OCI-LY7 (cell line): Measurements from ENCODE around the gene FBXO7. TPM values are rescaled to one million over a fixed set of nuclear protein-coding genes. Genes with fewer than 3 reads are reported as not detected.
A peak's percentile ranks its signal among the peaks of the same experiment; 100 is the strongest.

Experiments
- Bru-seq: library from RNA; stranded (reverse); fragments of 400-500 nt; gene quantifications from one replicate; lab custom pipeline; 2021; lab: Mats Ljungman, UMichigan
- BruChase-seq, 2 experiments: library from RNA; stranded (reverse); fragments of 400-500 nt; gene quantifications; one replicate each; lab custom pipeline; 2021; lab: Mats Ljungman, UMichigan
- BruUV-seq: library from RNA; stranded (reverse); fragments of 400-500 nt; replicated peaks from 2 replicates; lab custom pipeline; 2021; lab: Mats Ljungman, UMichigan
- CTCF ChIA-PET: fragments of 300-600 bp; sonication (Branson Sonifier 250); formaldehyde crosslinking; loops from one replicate; lab custom pipeline; 2022; ENCODE audit warnings: antibody characterized with exemption; ENCODE audit not compliant: unreplicated experiment; lab: Charles Lee
- POLR2A ChIA-PET: fragments of 300-600 bp; sonication (Branson Sonifier 250); formaldehyde crosslinking; loops from one replicate; lab custom pipeline; 2022; ENCODE audit warnings: antibody characterized with exemption; lab: Charles Lee
- DNase-seq: peaks from one replicate; pipeline ENCODE4 v3.0.0-alpha.2; 2015; ENCODE audit warnings: low spot score
- H2AFZ ChIP-seq: fragments of 200-600 bp; sonication (generic), shearing (Covaris generic); 2 replicates; pipeline ENCODE4 v1.6.1; 2014; ENCODE audit warnings: mild to moderate bottlenecking, antibody characterized with exemption, low read length, moderate library complexity
- H3K27ac ChIP-seq: fragments of 200-600 bp; sonication (generic); 2 replicates; pipeline ENCODE4 v1.5.1; 2014; ENCODE audit warnings: mixed run types, low read depth, mild to moderate bottlenecking, moderate library complexity, low read length, inconsistent platforms; ENCODE audit not compliant: poor library complexity, severe bottlenecking
- H3K36me3 ChIP-seq: fragments of 200-600 bp; sonication (generic); 2 replicates; pipeline ENCODE4 v1.6.1; 2014; ENCODE audit warnings: mild to moderate bottlenecking, antibody characterized with exemption, low read length, moderate library complexity, mixed read lengths; ENCODE audit not compliant: insufficient read depth
- H3K4me1 ChIP-seq: fragments of 200-600 bp; sonication (generic); 2 replicates; pipeline ENCODE4 v1.5.1; 2014; ENCODE audit warnings: mild to moderate bottlenecking, low read length; ENCODE audit not compliant: insufficient read depth, poor library complexity, severe bottlenecking
- H3K4me2 ChIP-seq: fragments of 200-600 bp; sonication (generic); 2 replicates; pipeline ENCODE4 v1.6.1; 2014; ENCODE audit warnings: mild to moderate bottlenecking, low read length
- H3K4me3 ChIP-seq: fragments of 200-600 bp; sonication (generic); 2 replicates; pipeline ENCODE4 v1.5.1; 2014; ENCODE audit warnings: mild to moderate bottlenecking, low read depth, low read length; ENCODE audit not compliant: poor library complexity, severe bottlenecking
- H3K79me2 ChIP-seq: fragments of 200-600 bp; sonication (generic); 2 replicates; pipeline ENCODE4 v1.6.1; 2016; ENCODE audit warnings: low read depth, mild to moderate bottlenecking, low read length, moderate library complexity, mixed read lengths; ENCODE audit not compliant: insufficient read depth
- H3K9me2 ChIP-seq: fragments of 200-600 bp; sonication (generic); 2 replicates; pipeline ENCODE4 v1.6.1; 2016; ENCODE audit warnings: mild to moderate bottlenecking, low read length, mixed read lengths; ENCODE audit not compliant: insufficient read depth
- H3K9me3 ChIP-seq: fragments of 200-600 bp; sonication (generic); 2 replicates; pipeline ENCODE4 v1.6.1; 2014; ENCODE audit warnings: mild to moderate bottlenecking, mixed run types, low read length, mixed read lengths
- H4K20me1 ChIP-seq: fragments of 200-600 bp; sonication (generic); 2 replicates; pipeline ENCODE4 v1.6.1; 2014; ENCODE audit warnings: mild to moderate bottlenecking, antibody characterized with exemption, low read length, moderate library complexity, mixed read lengths; ENCODE audit not compliant: insufficient read depth
- CTCF ChIP-seq: fragments of 200-600 bp; sonication (generic); conservative IDR thresholded peaks from 2 replicates; pipeline ENCODE4 v1.5.1; 2014; ENCODE audit warnings: mild to moderate bottlenecking, antibody characterized with exemption, low read length, moderate library complexity, mixed read lengths
- EZH2phosphoT487 ChIP-seq: fragments of 200-600 bp; sonication (generic); IDR thresholded peaks from 2 replicates; pipeline ENCODE4 v1.6.1; 2018; ENCODE audit warnings: low read depth, borderline replicate concordance, mild to moderate bottlenecking, mixed run types, antibody characterized with exemption, low read length, moderate library complexity, mixed read lengths
- intact Hi-C: fragments of 100-400 bp; cut with micrococcal nuclease; formaldehyde crosslinking; loops from one replicate; pipeline ENCODE4 v1.10.0; 2022; ENCODE audit not compliant: unreplicated experiment
- long read RNA-seq: library from polyadenylated mRNA; stranded (forward); transcript quantifications from one replicate; pipeline ENCODE4 v2.0.0, GENCODE V29; 2022
- total RNA-seq, 2 experiments: library from RNA; depleted of rRNA in 1 of 2; stranded (reverse); fragments of >200 nt in 1 of 2; shearing (Covaris generic) in 1 of 2; gene quantifications; 2 replicates each; pipeline ENCODE4 v1.2.3, GENCODE V29; 2014 to 2022

The FBXO7 gene
- total RNA-seq (2014; rRNA removed; shearing (Covaris generic)), result 62.1 and 73.8 TPM in 2 replicates
- total RNA-seq (2022), result 81.9 and 91.1 TPM in 2 replicates
- percentile 87 among the genes with signal in this experiment for Bru-seq, nascent RNA
- percentile 86 among the genes with signal in this experiment for BruChase-seq, experiment 1, labeled RNA remaining after a 6-hour chase
- BruChase-seq, experiment 2, labeled RNA remaining after a 2-hour chase, result percentile 82 among the genes with signal in this experiment
- long read RNA-seq, transcript FBXO7-204 (9 exons, 1,921 nt), result minor isoform, 21 of 200 reads
- long read RNA-seq, transcript FBXO7-206 (9 exons, 1,535 nt), result minor isoform, 7 of 200 reads
- long read RNA-seq, transcript FBXO7-202 (9 exons, 1,888 nt), result minor isoform, 23 of 200 reads
- long read RNA-seq, transcript FBXO7-201 (9 exons, 2,195 nt), result major isoform, 133 of 200 reads
- long read RNA-seq, partial matches to known transcripts, result 4 of 200 reads
- long read RNA-seq, other reads (novel, unspliced or antisense), result 10 of 200 reads

GRCh38 chr22:32474635-32475467 is at the start of gene FBXO7:
Gene FBXO7, plus strand, starts transcription at chr22:32474811. Its CDS starts 192 bp downstream, at chr22:32475003.
- H4K20me1 ChIP-seq, result peaks cover 24% of the 10 kb centered on the region
- H3K36me3 ChIP-seq, result peaks cover 9% of the 10 kb centered on the region
- POLR2A ChIA-PET, result interaction anchor here (0.6 to 1.4 kb wide), 3 partner anchors 12 to 560 kb away, joined by 3 to 5 read pairs (median 5); partner anchors contain the start of gene RTCB
- CTCF ChIA-PET, result interaction anchor here (0.6 kb wide), 1 partner anchor 1040 kb away, joined by 3 read pairs; no protein-coding TSS in a partner anchor
- no peaks in the 10 kb centered on the region for H3K9me3 ChIP-seq
- peaks cover 46% of the 10 kb centered on the region for H3K79me2 ChIP-seq
- no peaks in the 10 kb centered on the region for H3K9me2 ChIP-seq
- H2AFZ ChIP-seq, result peak within 1 kb of the TSS; percentile 78
- intact Hi-C loops, result loop anchor here (5.0 to 10.0 kb wide), 5 partner anchors 270 to 980 kb away; partner anchors contain the start of genes DEPDC5, PRR14L, RFPL2 and SFI1
- TF ChIP-seq CTCF (peak; percentile 41; the same call in 1 of the 2 replicates), EZH2phosphoT487 (no peak)
- H3K4me1 ChIP-seq, result peaks cover 26% of the 10 kb centered on the region
- BruUV-seq, result no TSS peak
- H3K27ac ChIP-seq, result peak within 1 kb of the TSS; percentile 65
- H3K4me3 ChIP-seq, result peak within 1 kb of the TSS; percentile 93
- peak within 1 kb of the TSS; percentile 98 for H3K4me2 ChIP-seq
- DNase-seq, result peak; percentile 90

GRCh38 chr22:32426881-32427280 is 47.7 kb upstream of the FBXO7 start:
- no peaks in the 10 kb centered on the region for H3K4me1 ChIP-seq
- H3K79me2 ChIP-seq, result no peaks in the 10 kb centered on the region
- no peak overlapping the region for H2AFZ ChIP-seq
- no peak overlapping the region for H3K27ac ChIP-seq
- no peak for TF ChIP-seq EZH2phosphoT487
- no peak for TF ChIP-seq CTCF
- H3K4me2 ChIP-seq, result no peak overlapping the region
- DNase-seq, result no peak
- intact Hi-C loops, result no loop called here
- BruUV-seq, result no TSS peak
- H4K20me1 ChIP-seq, result no peaks in the 10 kb centered on the region
- H3K4me3 ChIP-seq, result no peak overlapping the region
- no peaks in the 10 kb centered on the region for H3K9me2 ChIP-seq
- ChIA-PET POLR2A (no interaction called here), CTCF (no interaction called here)
- H3K36me3 ChIP-seq, result no peaks in the 10 kb centered on the region
- no peaks in the 10 kb centered on the region for H3K9me3 ChIP-seq
